PC-3 (cell line): ENCODE data around the gene DDX5.

Experiments
- CTCF ChIP-seq: fragments of 300-600 bp; sonication (generic); conservative IDR thresholded peaks from 2 replicates; pipeline ENCODE4 v1.5.1; 2017; ENCODE audit warnings: antibody characterized with exemption, low read depth, mild to moderate bottlenecking, low read length
- EZH2 ChIP-seq: fragments of 300-600 bp; sonication (generic); IDR thresholded peaks from one replicate; pipeline ENCODE4 v1.6.1; 2017; ENCODE audit warnings: antibody characterized with exemption, mild to moderate bottlenecking, low read length; ENCODE audit not compliant: unreplicated experiment
- EZH2phosphoT487 ChIP-seq: fragments of 300-600 bp; sonication (generic); IDR thresholded peaks from 2 replicates; pipeline ENCODE4 v1.6.1; 2018; ENCODE audit warnings: mild to moderate bottlenecking, antibody characterized with exemption, low read length, borderline replicate concordance

GRCh38 chr17:64457156-64457555 lies 48.9 kb downstream of the DDX5 start:
- TF ChIP-seq CTCF = no peak
- no peak for TF ChIP-seq EZH2
- TF ChIP-seq EZH2phosphoT487 = no peak
